Keratinocyte (primary cell): Measurements from ENCODE around the gene CKMT2. TPM values are rescaled to one million over a fixed set of nuclear protein-coding genes. Genes with fewer than 3 reads are reported as not detected.

ENCODE experiments used
- DNase-seq: peaks from one replicate; pipeline ENCODE4 v3.0.0-alpha.2; 2011; ENCODE audit warnings: low read depth, missing footprints, low spot score
- FAIRE-seq: peaks from 2 replicates; lab custom pipeline; 2011; peaks lifted over from hg19 to GRCh38; lab: Jason Lieb, UNC
- H2AFZ ChIP-seq: 2 replicates; pipeline ENCODE4 v1.6.0; 2012; ENCODE audit warnings: low read length, control low read depth, inconsistent platforms; ENCODE audit not compliant: control insufficient read depth
- H3K27ac ChIP-seq: 2 replicates; pipeline ENCODE4 v1.5.1; 2011; ENCODE audit warnings: low read length; ENCODE audit not compliant: control insufficient read depth, insufficient read depth
- H3K27me3 ChIP-seq: 3 replicates; pipeline ENCODE4 v1.6.0; 2011; ENCODE audit warnings: low read length; ENCODE audit not compliant: control insufficient read depth, insufficient read depth; ENCODE audit errors: extremely low read depth
- H3K36me3 ChIP-seq, 2 experiments: 2 replicates in 1 of 2; 3 replicates in 1 of 2; pipeline ENCODE4 v1.5.1; 2011; ENCODE audit warnings: low read length in 2 of 2, mild to moderate bottlenecking in 1 of 2; ENCODE audit not compliant: control insufficient read depth in 2 of 2, insufficient read depth in 2 of 2; ENCODE audit errors: extremely low read depth in 1 of 2
- H3K4me1 ChIP-seq: 3 replicates; pipeline ENCODE4 v1.5.1; 2011; ENCODE audit warnings: low read length; ENCODE audit not compliant: control insufficient read depth, insufficient read depth; ENCODE audit errors: extremely low read depth
- H3K4me2 ChIP-seq: 3 replicates; pipeline ENCODE4 v1.6.0; 2011; ENCODE audit warnings: low read depth, low read length; ENCODE audit not compliant: control insufficient read depth, insufficient read depth; ENCODE audit errors: extremely low read depth
- H3K4me3 ChIP-seq, 3 experiments: fragments of 200-600 bp in 1 of 3; sonication (generic) in 1 of 3; 2 replicates in 2 of 3; 3 replicates in 1 of 3; pipeline ENCODE4 v1.5.1; 2011 to 2016; ENCODE audit warnings: low read length in 3 of 3, mild to moderate bottlenecking in 3 of 3, control low read depth in 2 of 3, inconsistent platforms in 1 of 3, low read depth in 1 of 3, mixed read lengths in 1 of 3, mixed run types in 1 of 3, moderate library complexity in 1 of 3; ENCODE audit not compliant: control insufficient read depth in 2 of 3, insufficient read depth in 2 of 3; ENCODE audit errors: extremely low read depth in 1 of 3
- H3K79me2 ChIP-seq: 2 replicates; pipeline ENCODE4 v1.6.0; 2012; ENCODE audit warnings: low read length; ENCODE audit not compliant: control insufficient read depth, insufficient read depth
- H3K9ac ChIP-seq: 3 replicates; pipeline ENCODE4 v1.6.0; 2011; ENCODE audit warnings: low read length; ENCODE audit not compliant: control insufficient read depth, insufficient read depth; ENCODE audit errors: extremely low read depth
- H3K9me1 ChIP-seq: 3 replicates; pipeline ENCODE4 v1.6.0; 2011; ENCODE audit warnings: low read length; ENCODE audit not compliant: control insufficient read depth, insufficient read depth; ENCODE audit errors: extremely low read depth
- H3K9me3 ChIP-seq: 2 replicates; pipeline ENCODE4 v1.5.1; 2012; ENCODE audit warnings: low read depth, low read length; ENCODE audit not compliant: control insufficient read depth
- H4K20me1 ChIP-seq: 3 replicates; pipeline ENCODE4 v1.6.0; 2011; ENCODE audit warnings: low read length; ENCODE audit not compliant: control insufficient read depth, insufficient read depth; ENCODE audit errors: extremely low read depth
- EZH2 ChIP-seq: IDR thresholded peaks from one replicate; pipeline ENCODE4 v1.6.1; 2012; ENCODE audit warnings: inconsistent platforms, mild to moderate bottlenecking, low read length, moderate library complexity
- dilution Hi-C: fragments of 300-500 bp; cut with MboI; formaldehyde crosslinking; loops from one replicate; pipeline ENCODE4 v1.7.0; 2020; ENCODE audit warnings: low sequenced_read_pairs; ENCODE audit not compliant: extremely low pct_ligation_motif_present
- polyA plus RNA-seq, 5 experiments: library from polyadenylated mRNA; depleted of rRNA in 3 of 5; stranded (reverse) in 3 of 5; stranded (forward) in 1 of 5; unstranded in 1 of 5; fragments of >200 nt; gene quantifications; 1 replicate in 1 of 5; 2 replicates in 3 of 5; 3 replicates in 1 of 5; pipeline versions ENCODE4 v1.2.1 to v1.2.3, GENCODE V29; 2011 to 2012; ENCODE audit warnings: missing spikeins in 2 of 5, low read depth in 1 of 5, low replicate concordance in 1 of 5
- TF ChIP-seq, protein P1 (sequence below), 3 experiments: IDR thresholded peaks in 1 of 3; conservative IDR thresholded peaks in 1 of 3; optimal IDR thresholded peaks in 1 of 3; 2 replicates in 2 of 3; 3 replicates in 1 of 3; pipeline versions ENCODE3 to v1.5.1; 2011; ENCODE audit warnings: low read length in 3 of 3, mild to moderate bottlenecking in 3 of 3, moderate library complexity in 2 of 3, control low read depth in 1 of 3, inconsistent platforms in 1 of 3; ENCODE audit not compliant: insufficient read depth in 2 of 3; ENCODE audit errors: extremely low read depth in 1 of 3

The CKMT2 gene
- polyA plus RNA-seq, 1 donor (not counting 4 experiments of a cell fraction or from before 2014, with no cell fraction given), result not detected

DNA sequence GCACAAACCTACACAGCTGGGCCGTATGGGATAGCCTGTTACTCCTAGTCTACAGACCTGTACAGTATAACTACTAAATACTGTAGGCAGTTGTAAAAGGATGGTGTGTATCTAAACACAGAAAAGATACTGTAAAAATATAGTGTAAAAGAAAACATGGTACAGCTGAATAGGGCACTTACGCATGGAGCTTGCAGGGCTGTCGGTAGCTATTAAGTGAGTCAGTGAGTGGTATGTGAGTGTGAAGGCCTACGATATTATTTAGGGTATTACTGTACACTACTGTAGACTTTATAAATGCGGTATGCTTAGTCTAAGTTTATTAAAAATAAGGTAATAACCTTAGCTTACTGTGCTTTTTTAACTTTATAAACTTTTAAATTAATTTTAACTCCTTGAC is 69.5 kb downstream of the CKMT2 start:
- DNase-seq (no peak), FAIRE-seq (no peak)
- Histone ChIP-seq H3K79me2 (peaks cover 41% of the 10 kb centered on the region), H4K20me1 (no peaks in the 10 kb centered on the region), H3K27ac (peak overlapping the region; percentile 74), H3K9me3 (no peaks in the 10 kb centered on the region), H3K4me2 (peak overlapping the region; percentile 85), H3K36me3 (peaks cover 2 to 5% of the 10 kb centered on the region in 2 experiments), H3K4me3 (peak overlapping the region; percentile 79 to 94 (median 79)), H3K4me1 (peaks cover 25% of the 10 kb centered on the region), H3K9ac (peak overlapping the region; percentile 88), H3K9me1 (no peaks in the 10 kb centered on the region), H2AFZ (no peak overlapping the region), H3K27me3 (no peaks in the 10 kb centered on the region)
- dilution Hi-C loops, result no loop called here
- TF ChIP-seq, protein P1, sequence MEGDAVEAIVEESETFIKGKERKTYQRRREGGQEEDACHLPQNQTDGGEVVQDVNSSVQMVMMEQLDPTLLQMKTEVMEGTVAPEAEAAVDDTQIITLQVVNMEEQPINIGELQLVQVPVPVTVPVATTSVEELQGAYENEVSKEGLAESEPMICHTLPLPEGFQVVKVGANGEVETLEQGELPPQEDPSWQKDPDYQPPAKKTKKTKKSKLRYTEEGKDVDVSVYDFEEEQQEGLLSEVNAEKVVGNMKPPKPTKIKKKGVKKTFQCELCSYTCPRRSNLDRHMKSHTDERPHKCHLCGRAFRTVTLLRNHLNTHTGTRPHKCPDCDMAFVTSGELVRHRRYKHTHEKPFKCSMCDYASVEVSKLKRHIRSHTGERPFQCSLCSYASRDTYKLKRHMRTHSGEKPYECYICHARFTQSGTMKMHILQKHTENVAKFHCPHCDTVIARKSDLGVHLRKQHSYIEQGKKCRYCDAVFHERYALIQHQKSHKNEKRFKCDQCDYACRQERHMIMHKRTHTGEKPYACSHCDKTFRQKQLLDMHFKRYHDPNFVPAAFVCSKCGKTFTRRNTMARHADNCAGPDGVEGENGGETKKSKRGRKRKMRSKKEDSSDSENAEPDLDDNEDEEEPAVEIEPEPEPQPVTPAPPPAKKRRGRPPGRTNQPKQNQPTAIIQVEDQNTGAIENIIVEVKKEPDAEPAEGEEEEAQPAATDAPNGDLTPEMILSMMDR (optimal IDR thresholded peaks at IDR 0.05 in 1 of 3, IDR thresholded peaks at IDR 0.05 in 1 of 3, conservative IDR thresholded peaks at IDR 0.05 in 1 of 3; ENCODE audit: extremely low read depth in 1 of 3, insufficient read depth in 2 of 3, low read length in 3 of 3), result no peak
- TF ChIP-seq EZH2, result no peak

DNA sequence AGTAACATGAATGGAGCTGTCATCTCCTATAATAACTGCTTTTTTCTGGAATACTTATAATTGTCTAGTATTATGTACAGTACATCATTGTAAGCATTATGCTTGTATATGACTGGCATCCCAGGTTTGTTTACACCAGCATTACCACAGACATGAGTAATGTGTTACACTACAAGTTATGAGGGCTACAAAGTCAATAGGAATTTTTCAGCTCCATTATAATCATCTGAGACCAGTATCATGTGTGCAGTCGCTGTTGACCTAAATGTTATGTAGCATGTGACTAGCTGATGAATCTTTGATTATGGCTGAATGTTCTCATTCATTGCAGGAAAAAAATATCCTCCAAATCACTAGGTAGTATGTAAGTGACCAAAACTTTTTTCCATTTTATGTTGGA is 70.4 kb downstream of the CKMT2 start:
- Histone ChIP-seq H2AFZ (no peak overlapping the region), H3K9ac (no peak overlapping the region), H3K27ac (peak overlapping the region; percentile 49), H3K4me1 (peaks cover 25% of the 10 kb centered on the region), H3K9me3 (no peaks in the 10 kb centered on the region), H3K9me1 (no peaks in the 10 kb centered on the region), H4K20me1 (no peaks in the 10 kb centered on the region), H3K4me3 (no peak overlapping the region), H3K79me2 (peaks cover 41% of the 10 kb centered on the region), H3K27me3 (no peaks in the 10 kb centered on the region), H3K36me3 (peaks cover 2 to 7% of the 10 kb centered on the region in 2 experiments), H3K4me2 (peak overlapping the region; percentile 19)
- FAIRE-seq, result no peak
- DNase-seq, result peak; percentile 52
- TF ChIP-seq EZH2, result no peak
- TF ChIP-seq, protein P1 (optimal IDR thresholded peaks at IDR 0.05 in 1 of 3, IDR thresholded peaks at IDR 0.05 in 1 of 3, conservative IDR thresholded peaks at IDR 0.05 in 1 of 3; ENCODE audit: extremely low read depth in 1 of 3, insufficient read depth in 2 of 3, low read length in 3 of 3), result no peak
- dilution Hi-C loops, result no loop called here
